GM19468 (cell line): Measurements from ENCODE around the gene SPDYE5.
"Not testable (repeated sequence)": the region's sequence is repeated elsewhere in the genome, so short reads cannot be mapped to it uniquely, and the experiment has no call there.

Source experiments
- ATAC-seq: cut with Tn5 transposase; IDR thresholded peaks from one replicate; pipeline ENCODE4 v1.9.1; 2021; ENCODE audit warnings: mild to moderate bottlenecking, moderate library complexity, moderate number of reproducible peaks; ENCODE audit not compliant: unreplicated experiment; ENCODE audit errors: extremely low read depth

The SPDYE5 gene

GRCh38 chr7:75492020-75492419 is at the start of gene SPDYE5:
Gene SPDYE5, plus strand, starts transcription at chr7:75492320. Its CDS starts 1,728 bp downstream, at chr7:75494048.
- ATAC-seq = not testable (repeated sequence)

- peak; percentile 72 for ATAC-seq
These were observed 49.5 kb upstream of the SPDYE5 start for GRCh38 chr7:75442465-75443111.

GRCh38 chr7:75449946-75450345 is 42.2 kb upstream of the SPDYE5 start:
- ATAC-seq = not testable (repeated sequence)

- ATAC-seq = peak; percentile 85
These were observed 39.6 kb upstream of the SPDYE5 start for GRCh38 chr7:75452494-75452955.

- not testable (repeated sequence) for ATAC-seq
These were observed 35.7 kb upstream of the SPDYE5 start for GRCh38 chr7:75456403-75456802.

GRCh38 chr7:75458034-75458433 is 34.1 kb upstream of the SPDYE5 start:
- not testable (repeated sequence) for ATAC-seq

- not testable (repeated sequence) for ATAC-seq
These were observed 31.6 kb upstream of the SPDYE5 start for GRCh38 chr7:75460541-75460940.

- ATAC-seq = not testable (repeated sequence)
These were observed 22.0 kb upstream of the SPDYE5 start for GRCh38 chr7:75470166-75470565.

GRCh38 chr7:75477457-75477856 is 14.7 kb upstream of the SPDYE5 start:
- ATAC-seq = not testable (repeated sequence)

GRCh38 chr7:75480313-75480712 is 11.8 kb upstream of the SPDYE5 start:
- ATAC-seq = not testable (repeated sequence)

GRCh38 chr7:75485355-75485978 is 6.7 kb upstream of the SPDYE5 start:
- ATAC-seq = not testable (repeated sequence)

GRCh38 chr7:75485979-75486643 is 6.0 kb upstream of the SPDYE5 start, which contains the start of gene POM121C:
Gene POM121C, minus strand, starts transcription at chr7:75486299. Its CDS starts 44,803 bp downstream, at chr7:75441496.
- peak; percentile 81 for ATAC-seq

- not testable (repeated sequence) for ATAC-seq
These were observed 16.9 kb downstream of the SPDYE5 start for GRCh38 chr7:75509033-75509432.

GRCh38 chr7:75518842-75519241 is 26.7 kb downstream of the SPDYE5 start:
- ATAC-seq = not testable (repeated sequence)

GRCh38 chr7:75521727-75522126 is 29.6 kb downstream of the SPDYE5 start:
- ATAC-seq = not testable (repeated sequence)

- not testable (repeated sequence) for ATAC-seq
These were observed 35.2 kb downstream of the SPDYE5 start for GRCh38 chr7:75527224-75527722.

GRCh38 chr7:75531359-75531821 is 39.3 kb downstream of the SPDYE5 start:
- no peak for ATAC-seq

GRCh38 chr7:75532639-75533038 is 40.5 kb downstream of the SPDYE5 start:
- ATAC-seq = no peak

- no peak for ATAC-seq
These were observed 41.8 kb downstream of the SPDYE5 start for GRCh38 chr7:75533926-75534325.

- ATAC-seq = peak; percentile 32
These were observed 42.7 kb downstream of the SPDYE5 start for GRCh38 chr7:75534727-75535307.
